HG03175 (cell line): ENCODE data around the gene OSGIN1.

Experiments used
- ATAC-seq: cut with Tn5 transposase; IDR thresholded peaks from one replicate; pipeline ENCODE4 v1.9.1; 2021; ENCODE audit warnings: mild to moderate bottlenecking, moderate library complexity; ENCODE audit not compliant: unreplicated experiment

Gene OSGIN1, protein sequence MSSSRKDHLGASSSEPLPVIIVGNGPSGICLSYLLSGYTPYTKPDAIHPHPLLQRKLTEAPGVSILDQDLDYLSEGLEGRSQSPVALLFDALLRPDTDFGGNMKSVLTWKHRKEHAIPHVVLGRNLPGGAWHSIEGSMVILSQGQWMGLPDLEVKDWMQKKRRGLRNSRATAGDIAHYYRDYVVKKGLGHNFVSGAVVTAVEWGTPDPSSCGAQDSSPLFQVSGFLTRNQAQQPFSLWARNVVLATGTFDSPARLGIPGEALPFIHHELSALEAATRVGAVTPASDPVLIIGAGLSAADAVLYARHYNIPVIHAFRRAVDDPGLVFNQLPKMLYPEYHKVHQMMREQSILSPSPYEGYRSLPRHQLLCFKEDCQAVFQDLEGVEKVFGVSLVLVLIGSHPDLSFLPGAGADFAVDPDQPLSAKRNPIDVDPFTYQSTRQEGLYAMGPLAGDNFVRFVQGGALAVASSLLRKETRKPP

DNA sequence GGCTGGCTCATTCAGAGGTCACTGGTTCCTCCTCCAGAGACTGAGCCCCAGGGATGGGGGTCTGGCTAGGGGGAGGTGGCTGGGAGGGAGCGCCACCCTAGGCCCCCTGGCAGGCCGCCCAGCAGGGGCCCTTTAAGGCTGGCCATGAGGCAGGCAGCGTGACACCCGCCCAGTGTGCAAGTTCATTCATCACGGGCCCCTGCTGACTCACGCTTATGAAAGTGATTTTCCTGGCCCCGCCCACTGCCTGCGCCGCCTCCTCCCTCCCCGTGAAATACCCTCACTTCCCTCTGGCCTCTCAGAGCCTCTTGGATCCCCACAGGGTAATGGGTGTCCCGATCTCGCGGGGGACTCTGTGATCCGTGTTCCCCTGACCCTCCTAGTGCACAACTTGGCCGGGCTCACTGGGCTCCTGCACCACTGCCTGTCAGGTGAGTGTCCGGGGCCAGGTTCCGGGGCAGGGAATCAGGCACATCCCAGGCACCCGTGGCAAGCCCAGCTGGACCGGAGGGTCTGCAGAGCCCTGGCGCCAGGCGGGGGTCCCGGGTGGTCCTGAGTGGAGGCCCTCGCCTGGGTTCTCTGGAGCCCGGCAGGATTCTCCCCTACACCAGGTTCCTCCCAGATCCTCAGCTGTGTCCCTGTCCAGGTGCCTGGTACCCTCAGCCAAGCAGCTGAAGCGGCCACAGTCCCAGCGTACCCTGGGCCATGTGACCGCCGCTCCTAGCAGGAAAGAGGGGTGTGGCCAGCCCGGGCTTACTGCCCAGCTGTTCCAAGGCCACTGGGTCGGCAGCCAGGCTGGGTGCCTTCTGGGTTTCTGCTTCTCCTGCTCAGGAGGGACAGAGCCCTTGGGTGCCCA, at the start of gene OSGIN1:
Gene OSGIN1 (plus strand): TSS at position 301 of the 856 bp plus-strand sequence. CDS start 4,432 bp downstream, outside the sequence.
- ATAC-seq = peak; percentile 78

DNA sequence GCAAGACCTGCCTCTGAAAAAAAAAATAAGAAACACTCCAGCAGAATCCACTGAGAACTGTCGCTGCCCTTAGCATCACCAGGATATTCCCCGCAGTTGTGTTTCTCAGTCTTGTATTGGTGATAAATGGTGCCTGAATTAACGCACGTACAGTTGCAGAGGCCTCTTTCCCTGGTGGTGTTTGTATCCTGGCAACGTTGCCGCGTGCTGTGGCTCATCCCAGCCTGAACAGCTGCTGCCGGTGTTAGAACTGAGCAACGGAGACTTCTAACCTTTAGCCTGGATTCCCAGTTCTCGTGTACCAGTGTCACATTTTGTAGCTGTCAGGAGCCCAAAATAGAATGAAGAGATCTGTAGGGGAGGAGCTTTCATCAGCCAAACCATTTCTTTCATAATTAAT, 49.3 kb upstream of the OSGIN1 start:
- ATAC-seq = no peak

DNA sequence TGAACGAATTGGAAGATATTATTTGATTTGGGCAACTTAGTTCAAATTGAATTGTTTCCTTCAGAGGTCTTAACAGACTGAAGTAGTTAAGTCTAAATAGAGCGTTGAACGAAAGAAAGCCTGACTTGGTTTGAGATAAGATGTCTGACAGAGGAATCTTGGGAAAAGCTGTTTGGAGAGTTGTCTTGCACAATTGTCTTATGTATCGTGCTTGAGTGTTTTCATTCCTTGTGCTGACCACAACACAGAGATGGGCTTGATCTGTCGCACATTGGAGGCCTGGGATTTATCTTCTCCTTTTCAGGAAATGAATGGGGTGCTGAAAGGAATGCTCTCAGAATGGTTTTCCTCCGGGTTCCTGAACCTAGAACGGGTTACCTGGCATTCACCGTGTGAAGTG, 46.4 kb upstream of the OSGIN1 start:
- ATAC-seq = no peak

DNA sequence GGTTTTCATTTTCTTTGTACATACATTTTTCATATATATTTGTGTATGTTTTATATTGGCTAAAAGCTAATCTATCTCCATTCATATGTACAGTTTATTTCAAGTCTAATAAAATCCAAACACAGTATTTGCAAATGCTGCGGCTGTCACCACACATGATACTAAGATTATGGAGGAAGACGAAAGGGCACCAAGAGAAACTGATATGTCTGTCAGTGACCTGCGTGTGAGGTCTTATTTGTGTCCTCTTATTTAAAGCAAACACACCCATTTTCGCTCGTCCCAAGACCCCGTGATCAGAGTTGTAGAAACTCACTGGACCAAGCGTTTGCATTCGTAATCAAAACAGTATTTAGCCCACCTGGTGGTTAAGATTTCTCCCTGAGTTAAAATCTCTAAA, 45.9 kb upstream of the OSGIN1 start:
- ATAC-seq = no peak

DNA sequence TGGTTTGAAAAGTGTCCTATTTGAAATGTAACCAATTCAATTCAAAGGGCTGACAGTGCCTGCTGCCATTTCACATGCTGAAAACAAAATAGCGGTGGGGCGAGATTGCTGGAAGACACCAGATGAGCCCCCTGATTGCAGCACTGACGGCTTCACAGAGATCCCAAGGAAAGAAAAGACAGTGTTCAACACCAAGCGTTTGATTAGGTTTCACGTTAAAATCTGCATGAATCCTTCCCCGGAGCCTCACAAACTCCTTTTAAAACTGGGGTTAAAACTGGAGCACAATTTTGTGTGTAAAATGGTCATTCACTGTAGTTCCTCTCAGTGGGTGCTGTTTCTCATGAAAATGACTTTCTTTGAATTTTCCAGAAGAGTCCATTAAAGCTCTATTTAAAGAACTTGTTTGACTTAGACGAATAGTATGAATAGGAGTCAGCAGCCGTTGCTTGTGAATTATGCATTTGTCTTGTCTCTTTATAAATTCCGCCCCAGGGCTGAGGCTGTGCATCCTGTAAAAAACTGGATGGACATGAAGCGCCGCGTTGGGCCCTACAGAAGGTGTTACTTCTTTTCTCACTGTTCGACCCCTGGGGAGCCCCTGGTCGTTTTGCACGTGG, 45.3 kb upstream of the OSGIN1 start:
- ATAC-seq = no peak

GRCh38 chr16:83908798-83909197, 44.2 kb upstream of the OSGIN1 start:
- ATAC-seq = no peak

GRCh38 chr16:83911290-83911689, 41.8 kb upstream of the OSGIN1 start:
- ATAC-seq = no peak

DNA sequence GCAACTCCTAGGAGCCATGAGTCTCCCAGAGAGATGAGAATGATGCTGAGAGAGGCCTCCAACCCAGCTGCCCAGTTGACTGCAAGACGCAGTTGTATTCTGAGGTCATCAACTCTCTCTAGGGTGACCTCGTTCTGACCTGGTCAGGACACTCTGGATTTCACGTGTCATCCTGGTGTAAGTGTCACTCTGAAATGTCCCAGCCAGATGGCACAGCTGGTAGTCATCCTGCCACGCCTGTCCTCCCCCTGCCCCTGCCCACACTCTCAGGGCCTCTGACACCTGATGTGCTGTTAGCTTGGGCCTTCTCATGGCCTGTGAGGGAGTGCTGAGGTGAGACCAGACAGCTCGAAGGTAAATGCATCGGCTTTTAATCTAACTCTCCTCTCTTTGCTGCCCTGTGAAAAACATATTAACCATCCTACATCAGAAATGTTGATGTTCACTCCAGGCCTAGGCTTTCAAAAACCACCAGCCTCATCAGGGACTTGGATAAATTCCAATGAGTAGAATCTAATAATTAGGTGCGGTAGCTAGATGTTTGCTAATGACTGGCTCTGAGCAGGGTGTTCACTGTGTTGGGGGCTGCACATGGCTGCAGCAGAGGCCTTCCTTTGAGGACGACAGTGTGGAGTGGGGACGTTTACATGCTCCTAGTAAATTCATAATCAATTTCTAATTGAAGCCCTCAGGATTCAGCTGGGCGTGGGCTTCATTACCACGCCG, 40.4 kb upstream of the OSGIN1 start:
- ATAC-seq = no peak

GRCh38 chr16:83913245-83913633, 39.8 kb upstream of the OSGIN1 start:
- no peak for ATAC-seq

GRCh38 chr16:83914091-83914710, 38.8 kb upstream of the OSGIN1 start:
- ATAC-seq = no peak

GRCh38 chr16:83915081-83915480, 38.0 kb upstream of the OSGIN1 start:
- no peak for ATAC-seq

DNA sequence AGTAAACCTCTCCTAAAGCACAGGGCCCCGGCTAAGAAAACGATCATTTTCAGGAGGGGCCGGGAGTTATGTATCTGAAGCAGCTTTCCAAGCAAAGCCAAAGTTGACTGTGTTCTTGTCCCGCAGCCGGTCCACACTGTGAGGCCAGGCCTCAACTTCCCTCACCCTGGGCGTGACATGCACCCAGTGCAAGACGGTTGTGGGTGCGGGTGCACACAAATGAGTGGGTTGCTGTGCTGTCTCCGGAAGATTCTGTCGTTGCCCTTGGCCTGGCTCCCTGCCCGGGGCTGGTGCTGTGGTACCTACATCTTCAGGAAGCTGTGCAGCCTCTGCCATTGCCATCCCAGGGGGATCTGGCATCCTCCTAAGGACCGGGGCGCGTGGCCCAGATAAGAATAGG, 37.5 kb upstream of the OSGIN1 start:
- no peak for ATAC-seq

DNA sequence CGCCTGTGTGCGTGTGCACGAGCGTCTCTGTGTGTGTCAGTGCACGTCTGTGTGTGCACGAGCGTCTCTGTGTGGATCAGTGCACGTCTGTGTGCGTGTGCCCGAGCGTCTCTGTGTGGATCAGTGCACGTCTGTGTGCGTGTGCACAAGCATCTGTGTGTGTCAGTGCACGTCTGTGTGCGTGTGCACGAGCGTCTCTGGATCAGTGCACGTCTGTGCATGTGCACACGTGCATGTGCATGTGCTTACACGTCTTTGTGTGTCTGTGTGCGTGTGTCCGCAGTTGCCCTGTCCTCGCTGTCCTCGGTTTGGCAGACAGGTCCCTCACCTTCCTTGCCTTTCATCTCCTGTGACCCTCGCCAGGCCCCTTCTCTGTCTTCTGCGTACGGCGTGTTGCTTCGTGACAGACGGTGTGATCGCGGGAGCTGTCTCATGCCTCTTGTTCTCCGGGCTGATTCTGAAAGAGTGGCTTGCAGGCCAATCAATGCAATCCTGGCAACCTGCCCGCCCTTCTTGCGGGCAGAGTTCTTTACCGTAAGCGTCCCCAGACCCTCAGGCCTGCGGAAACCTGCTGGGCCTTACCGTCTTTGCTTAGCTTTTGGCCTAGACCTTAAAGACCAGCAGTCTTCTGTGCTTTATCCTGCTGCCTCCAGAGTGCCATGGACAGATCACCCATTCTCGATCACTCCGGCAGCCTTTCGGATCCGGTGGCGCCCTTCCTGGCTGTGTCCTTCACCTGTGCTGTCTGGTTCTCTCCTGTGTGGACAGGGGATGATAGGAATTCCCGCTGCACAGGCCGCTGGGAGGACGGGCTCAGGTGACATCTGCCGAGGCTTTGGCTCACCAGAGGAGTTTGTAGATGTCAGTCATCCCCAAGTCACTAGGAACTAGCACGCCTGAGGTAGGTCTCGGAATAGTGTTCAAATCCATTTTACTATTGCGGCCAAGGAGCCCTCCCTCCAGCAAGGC, 35.6 kb upstream of the OSGIN1 start:
- ATAC-seq = no peak

- ATAC-seq = no peak
Measured at GRCh38 chr16:83920894-83921491, 32.0 kb upstream of the OSGIN1 start.

DNA sequence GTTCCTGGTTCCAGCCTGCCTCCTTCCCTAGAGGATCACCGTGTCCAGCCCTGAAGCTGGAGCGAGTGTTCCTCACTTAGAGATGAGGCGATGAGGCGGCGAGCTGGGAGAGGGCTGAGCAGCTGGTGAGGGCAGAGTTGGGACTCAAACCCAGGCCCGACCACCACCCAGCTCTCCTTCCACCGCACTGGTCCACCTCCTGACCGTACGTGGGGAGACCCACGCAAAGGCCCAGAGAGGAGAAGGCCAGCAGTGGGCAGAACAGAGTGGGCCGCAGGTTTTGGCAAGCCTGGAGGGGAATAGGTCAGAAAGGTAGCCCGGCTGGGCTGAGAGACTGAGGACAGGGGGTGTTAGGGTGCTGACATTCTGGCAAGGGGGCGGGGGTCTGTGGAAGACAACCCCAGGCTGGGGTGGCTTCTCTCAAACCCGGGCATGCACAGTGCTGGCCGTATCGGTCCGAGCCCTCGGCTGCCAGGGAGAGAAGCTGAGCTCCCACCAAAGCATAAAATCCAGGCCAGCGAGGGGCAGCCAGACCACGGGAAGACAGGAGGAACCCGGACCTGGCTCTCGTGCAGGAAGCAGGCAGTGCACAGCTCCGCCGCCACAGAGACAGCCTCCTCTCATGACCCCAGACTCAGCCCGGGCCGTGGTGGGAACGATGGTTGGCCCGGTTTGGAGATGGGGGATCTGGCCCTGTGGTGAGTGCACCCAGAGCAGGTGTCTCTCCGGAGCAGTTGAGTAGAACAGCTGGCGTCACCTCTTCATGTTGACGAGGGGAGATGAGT, 29.3 kb upstream of the OSGIN1 start:
- no peak for ATAC-seq

GRCh38 chr16:83924686-83925085, 28.4 kb upstream of the OSGIN1 start:
- ATAC-seq = no peak

DNA sequence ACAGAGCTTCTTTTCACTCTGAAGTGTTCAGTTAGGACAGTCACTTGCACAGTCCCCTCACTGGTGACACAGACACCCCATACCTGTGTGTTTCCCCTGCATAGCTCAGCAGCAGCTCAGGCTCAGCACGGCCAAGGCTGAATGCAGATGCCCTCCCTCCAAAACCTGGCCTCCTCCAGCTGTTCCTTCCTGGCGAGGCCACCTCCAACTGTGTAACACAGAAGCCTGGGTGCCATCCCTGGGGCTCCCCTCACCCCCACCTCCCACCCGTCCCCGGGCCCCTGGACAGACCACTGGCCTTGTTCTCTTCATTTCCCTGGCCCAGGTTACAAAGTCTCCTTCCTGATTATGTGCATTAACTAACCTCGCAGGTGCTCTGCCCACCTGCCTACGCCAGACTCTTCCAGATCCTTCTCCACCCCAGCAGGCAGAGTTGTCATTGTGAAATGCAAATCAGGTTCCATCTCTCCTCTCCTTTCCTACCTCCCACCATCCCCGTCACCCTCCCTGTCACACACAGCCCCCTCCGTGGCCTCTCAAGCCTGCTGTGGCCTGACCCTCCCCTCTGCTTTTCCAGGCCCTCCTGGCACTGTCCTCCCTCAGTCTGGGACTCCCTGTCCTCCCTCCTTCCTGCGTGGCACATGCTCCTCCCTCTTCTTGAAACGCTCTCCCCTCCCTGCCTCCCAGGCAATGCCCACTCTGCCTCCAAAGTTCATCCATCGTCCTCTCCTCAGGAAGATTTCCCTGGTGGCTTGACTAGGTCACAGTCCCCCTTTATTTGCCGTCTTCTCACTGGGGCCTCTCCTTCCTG, 27.7 kb upstream of the OSGIN1 start:
- ATAC-seq = no peak
